GM12878 (cell line): ENCODE measurements around the gene TDP1. TPM values are rescaled to one million over a fixed set of nuclear protein-coding genes. Genes with fewer than 3 reads are reported as not detected.

Experiments
- ATAC-seq: fragments of 200-7000 bp; cut with Tn5 transposase; 3 replicates; pipeline ENCODE4 v1.9.1; 2020; ENCODE audit warnings: mild to moderate bottlenecking, moderate library complexity
- BruUV-seq: library from RNA; stranded (reverse); fragments of 400-500 nt; replicated peaks from 2 replicates; lab custom pipeline; 2021; lab: Mats Ljungman, UMichigan
- CTCF ChIA-PET: fragments of 300-600 bp; sonication (Branson Sonifier 250); formaldehyde crosslinking; extraction: SDS; loops from one replicate; lab custom pipeline; 2021; ENCODE audit warnings: inconsistent platforms; lab: Yijun Ruan, JAX
- POLR2A ChIA-PET: fragments of 350-600 bp; formaldehyde crosslinking; extraction: SDS; loops from one replicate; lab custom pipeline; 2021; ENCODE audit warnings: inconsistent platforms; lab: Charles Lee
- RAD21 ChIA-PET: fragments of 300-600 bp; sonication (Branson Sonifier 250); formaldehyde crosslinking; loops from one replicate; lab custom pipeline; 2023; ENCODE audit warnings: antibody characterized with exemption; ENCODE audit not compliant: unreplicated experiment; lab: Charles Lee
- SMC1A ChIA-PET: fragments of 300-600 bp; sonication (Branson Sonifier 250); formaldehyde crosslinking; loops from one replicate; lab custom pipeline; 2023; ENCODE audit not compliant: unreplicated experiment, uncharacterized antibody; lab: Charles Lee
- DNase-seq: peaks from one replicate; pipeline ENCODE4 v3.0.0-alpha.2; 2011; ENCODE audit warnings: low read depth, low spot score
- FAIRE-seq: peaks from 3 replicates; lab custom pipeline; 2011; peaks lifted over from hg19 to GRCh38; lab: Jason Lieb, UNC
- H2AFZ ChIP-seq: 2 replicates; pipeline ENCODE4 v1.6.0; 2011; ENCODE audit warnings: low read depth, low read length, control low read depth; ENCODE audit not compliant: control insufficient read depth
- H3K27ac ChIP-seq: 2 replicates; pipeline ENCODE4 v1.5.1; 2011; ENCODE audit warnings: control low read depth; ENCODE audit not compliant: control insufficient read depth, insufficient read depth
- H3K27me3 ChIP-seq, 2 experiments: replicated peaks in 1 of 2; 2 replicates each; pipeline versions ENCODE4 v1.6.0 to v1.6.1; 2011; ENCODE audit warnings: low read length in 1 of 2; ENCODE audit not compliant: control insufficient read depth in 2 of 2, insufficient read depth in 2 of 2
- H3K36me3 ChIP-seq, 2 experiments: 2 replicates each; pipeline ENCODE4 v1.5.1; 2011; ENCODE audit warnings: low read length in 1 of 2; ENCODE audit not compliant: control insufficient read depth in 2 of 2, insufficient read depth in 2 of 2
- H3K4me1 ChIP-seq: 2 replicates; pipeline ENCODE4 v1.6.1; 2011; ENCODE audit warnings: mild to moderate bottlenecking, low read length, moderate library complexity, mixed read lengths; ENCODE audit not compliant: control insufficient read depth, insufficient read depth
- H3K4me2 ChIP-seq: 2 replicates; pipeline ENCODE4 v1.6.0; 2011; ENCODE audit warnings: control low read depth; ENCODE audit not compliant: control insufficient read depth, insufficient read depth
- H3K4me3 ChIP-seq: fragments of 200-600 bp; sonication (generic); 2 replicates; pipeline ENCODE4 v1.5.1; 2016
- H3K79me2 ChIP-seq: 2 replicates; pipeline ENCODE4 v1.6.0; 2011; ENCODE audit warnings: low read length; ENCODE audit not compliant: control insufficient read depth, insufficient read depth
- H3K9ac ChIP-seq: 2 replicates; pipeline ENCODE4 v1.8.0; 2011; ENCODE audit warnings: low read length, control low read depth, mixed read lengths; ENCODE audit not compliant: control insufficient read depth, insufficient read depth
- H3K9me3 ChIP-seq: replicated peaks from 3 replicates; pipeline ENCODE4 v1.5.1; 2011; ENCODE audit warnings: mild to moderate bottlenecking, low read length; ENCODE audit not compliant: control insufficient read depth, insufficient read depth
- H4K20me1 ChIP-seq: 2 replicates; pipeline ENCODE4 v1.6.0; 2011; ENCODE audit not compliant: control insufficient read depth, insufficient read depth
- BCL11A ChIP-seq: IDR thresholded peaks from 2 replicates; pipeline ENCODE4 v1.6.1; 2011; ENCODE audit warnings: low read depth, low read length
- E4F1 ChIP-seq: fragments of 450-650 bp; IDR thresholded peaks from 2 replicates; pipeline ENCODE4 v1.6.1; 2018; ENCODE audit warnings: borderline replicate concordance, mild to moderate bottlenecking; ENCODE audit not compliant: partially characterized antibody
- EED ChIP-seq: sonication (generic); IDR thresholded peaks from 2 replicates; pipeline ENCODE4 v1.6.1; 2016; ENCODE audit warnings: antibody characterized with exemption, low read depth
- EGR1 ChIP-seq, 2 experiments: IDR thresholded peaks; 1 replicate in 1 of 2; 2 replicates in 1 of 2; pipeline ENCODE4 v1.6.1; 2011 to 2012; ENCODE audit warnings: low read depth in 2 of 2, low read length in 2 of 2, borderline replicate concordance in 1 of 2, mild to moderate bottlenecking in 1 of 2, moderate library complexity in 1 of 2
- FOS ChIP-seq: IDR thresholded peaks from 3 replicates; pipeline ENCODE4 v1.6.1; 2011; ENCODE audit warnings: borderline replicate concordance; ENCODE audit not compliant: insufficient read length; ENCODE audit errors: extremely low read depth
- PKNOX1 ChIP-seq: fragments of 450-650 bp; IDR thresholded peaks from 2 replicates; pipeline ENCODE4 v1.6.1; 2016; ENCODE audit warnings: mild to moderate bottlenecking
- SMAD1 ChIP-seq: fragments of 450-650 bp; IDR thresholded peaks from 2 replicates; pipeline ENCODE4 v1.6.1; 2018; ENCODE audit warnings: mild to moderate bottlenecking, low read depth; ENCODE audit not compliant: partially characterized antibody
- WGBS: methylation state at CpG from one replicate; pipeline ENCODE4 v1.1.6; 2016; ENCODE audit warnings: low lambda C conversion rate; ENCODE audit not compliant: insufficient replicate concordance, insufficient coverage; ENCODE audit errors: missing lambda C conversion rate; 5-methylcytosine and 5-hydroxymethylcytosine counted together
- in situ Hi-C: fragments of 300-500 bp; cut with MboI; formaldehyde crosslinking; loops from 9 replicates; pipeline ENCODE4 v1.14.3; 2018; ENCODE audit warnings: mixed read lengths
- intact Hi-C: fragments of 100-400 bp; cut with micrococcal nuclease; formaldehyde crosslinking; loops from one replicate; pipeline ENCODE4 v1.14.2; 2022; ENCODE audit not compliant: unreplicated experiment
- polyA plus RNA-seq, 11 experiments: library from polyadenylated mRNA; depleted of rRNA in 4 of 11; unstranded in 6 of 11; stranded (reverse) in 5 of 11; fragments of >200 nt; fragmentation: Nextera tagmentation in 4 of 11; fragmentation: Illumina TruSeq in 1 of 11; extraction: Ambion mirVana in 4 of 11; extraction: Trizol in 1 of 11; gene quantifications; 1 replicate in 1 of 11; 2 replicates in 10 of 11; pipeline versions ENCODE4 v1.2.1 to v1.2.3, GENCODE V29; 2011 to 2016; ENCODE audit warnings: inconsistent platforms in 2 of 11, missing spikeins in 2 of 11, low read depth in 1 of 11
- total RNA-seq, 4 experiments: library from RNA; depleted of rRNA in 3 of 4; stranded (reverse); fragments of >200 nt in 3 of 4; fragmentation: Illumina TruSeq in 1 of 4; extraction: Trizol in 1 of 4; gene quantifications; 2 replicates each; pipeline versions ENCODE4 v1.2.1 to v1.2.3, GENCODE V29; 2013 to 2021

Gene TDP1
- total and polyA plus RNA-seq, 10 of the 15 experiments (the other 5 are each of a cell fraction or from before 2014, with no cell fraction given) = 40.2 to 60.4 (median 54.1) TPM

GRCh38 chr14:90039253-90040010, 83.7 kb downstream of the TDP1 start:
- ATAC-seq = no peak
- Histone ChIP-seq H3K9ac (no peak overlapping the region), H3K4me3 (no peak overlapping the region), H3K79me2 (no peaks in the 10 kb centered on the region), H3K27me3 (no peaks in the 10 kb centered on the region), H3K4me1 (peaks cover 4% of the 10 kb centered on the region), H2AFZ (no peak overlapping the region), H3K27ac (no peak overlapping the region), H3K36me3 (peaks cover 2 to 10% of the 10 kb centered on the region in 2 experiments; a peak in 3 of 4 replicates), H3K9me3 (no peaks in the 10 kb centered on the region), H4K20me1 (no peaks in the 10 kb centered on the region), H3K4me2 (no peak overlapping the region)
- SMC1A ChIA-PET = no interaction called here
- RAD21 ChIA-PET = no interaction called here
- DNase-seq = no peak
- intact Hi-C loops = no loop called here
- TF ChIP-seq BCL11A = no peak
- no peak for TF ChIP-seq PKNOX1
- TF ChIP-seq EGR1 (IDR thresholded peaks at IDR 0.05; ENCODE audit: borderline replicate concordance in 1 of 2, low read depth in 2 of 2, low read length in 2 of 2) = no peak
- TF ChIP-seq EED = no peak
- no peak for TF ChIP-seq SMAD1
- TF ChIP-seq E4F1 = no peak
- TF ChIP-seq FOS = no peak
- FAIRE-seq = no peak
- no TSS peak for BruUV-seq
- WGBS = 89% methylated on average over 10 of the region's 11 CpGs
- CTCF ChIA-PET = no interaction called here
- POLR2A ChIA-PET = no interaction called here
- in situ Hi-C loops = no loop called here
